Smooth muscle cell of the brain vasculature (primary cell): ENCODE data around the gene ZDHHC14.

ENCODE experiments used
- DNase-seq: peaks from one replicate; pipeline ENCODE4 v3.0.0-alpha.2; 2012; ENCODE audit warnings: low read depth, low spot score

Gene ZDHHC14

GRCh38 chr6:157596461-157596860, 215.5 kb downstream of the ZDHHC14 start:
- no peak for DNase-seq

- no peak for DNase-seq
These were observed 215.9 kb downstream of the ZDHHC14 start for GRCh38 chr6:157596886-157597285.

DNA sequence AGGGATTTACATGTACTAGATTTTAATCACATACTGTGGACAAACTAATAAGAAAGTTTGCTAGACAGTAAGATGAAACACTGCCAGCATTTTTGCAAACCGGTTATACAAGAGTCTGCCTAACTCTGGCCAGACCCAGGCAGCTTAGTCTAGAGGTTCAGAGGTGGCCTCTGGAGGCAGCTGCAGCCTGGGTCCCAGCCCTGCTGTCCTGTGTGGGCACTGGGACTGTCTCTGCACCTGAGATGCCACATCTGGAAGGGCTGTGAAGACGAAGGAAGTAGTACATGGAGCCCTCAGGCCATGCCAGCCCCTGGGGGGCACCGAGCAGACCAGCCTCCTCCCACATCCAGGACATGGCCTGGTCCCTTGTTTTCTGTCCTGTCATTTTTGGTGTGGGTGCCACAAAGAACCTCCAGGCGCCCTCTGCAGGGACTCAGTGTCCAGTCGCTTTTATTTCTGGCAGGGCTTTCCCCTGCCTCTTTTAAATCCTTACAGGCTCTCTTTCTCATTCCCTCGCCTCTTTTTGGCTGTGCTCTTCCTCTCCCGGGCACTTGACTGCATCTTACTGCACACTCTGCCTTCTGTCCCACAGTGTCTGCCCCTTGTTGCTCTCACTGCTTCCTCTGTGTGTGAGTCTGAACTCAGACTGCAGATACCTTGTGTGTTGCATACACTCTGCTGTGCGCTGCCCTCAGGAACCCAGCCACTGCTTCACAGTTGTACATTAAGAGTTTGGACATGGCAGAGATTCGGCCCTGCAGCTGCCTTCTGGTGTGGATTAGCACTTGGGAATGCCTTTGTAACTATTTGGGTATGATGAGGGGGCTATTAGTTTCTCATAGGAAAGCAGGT, 216.7 kb downstream of the ZDHHC14 start:
- no peak for DNase-seq

DNA sequence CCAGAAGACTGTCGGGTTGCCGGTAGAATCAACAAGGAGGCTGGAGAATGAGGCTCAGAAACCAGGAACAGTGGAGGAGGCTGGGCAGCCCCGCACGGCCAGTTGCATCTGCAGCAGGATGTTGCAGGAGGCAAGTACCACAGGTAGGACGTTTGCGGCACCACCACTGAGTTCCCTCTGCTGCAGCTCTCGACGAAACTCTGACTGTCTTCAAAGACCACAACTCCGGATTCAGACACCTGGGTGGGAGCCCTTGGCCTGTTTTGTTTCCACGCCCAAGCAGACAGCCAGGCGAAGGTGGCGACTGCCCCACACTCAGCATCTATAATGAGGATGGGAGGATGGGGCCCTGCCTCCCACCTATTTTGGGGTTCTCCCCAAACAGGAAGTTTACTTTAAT, 218.2 kb downstream of the ZDHHC14 start:
- no peak for DNase-seq

DNA sequence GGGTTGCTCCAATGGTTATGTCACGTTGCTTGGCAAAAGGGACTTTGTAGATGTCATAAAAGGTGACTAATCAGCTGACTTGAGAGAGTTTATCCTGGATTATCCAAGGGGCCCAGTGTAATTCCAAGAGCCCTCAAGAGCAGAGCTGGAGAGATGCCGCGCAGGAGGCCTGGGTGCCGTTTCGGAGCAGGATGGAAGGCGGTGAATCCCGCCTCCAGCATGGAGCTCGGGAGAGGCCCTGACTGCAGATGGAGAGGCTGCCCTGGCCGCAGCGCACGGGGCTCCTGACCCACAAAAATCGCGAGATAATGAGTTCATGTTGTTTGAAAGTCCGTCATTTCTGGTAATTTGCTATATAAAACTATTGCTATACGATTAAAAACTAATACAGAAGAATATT, 219.8 kb downstream of the ZDHHC14 start:
- no peak for DNase-seq

DNA sequence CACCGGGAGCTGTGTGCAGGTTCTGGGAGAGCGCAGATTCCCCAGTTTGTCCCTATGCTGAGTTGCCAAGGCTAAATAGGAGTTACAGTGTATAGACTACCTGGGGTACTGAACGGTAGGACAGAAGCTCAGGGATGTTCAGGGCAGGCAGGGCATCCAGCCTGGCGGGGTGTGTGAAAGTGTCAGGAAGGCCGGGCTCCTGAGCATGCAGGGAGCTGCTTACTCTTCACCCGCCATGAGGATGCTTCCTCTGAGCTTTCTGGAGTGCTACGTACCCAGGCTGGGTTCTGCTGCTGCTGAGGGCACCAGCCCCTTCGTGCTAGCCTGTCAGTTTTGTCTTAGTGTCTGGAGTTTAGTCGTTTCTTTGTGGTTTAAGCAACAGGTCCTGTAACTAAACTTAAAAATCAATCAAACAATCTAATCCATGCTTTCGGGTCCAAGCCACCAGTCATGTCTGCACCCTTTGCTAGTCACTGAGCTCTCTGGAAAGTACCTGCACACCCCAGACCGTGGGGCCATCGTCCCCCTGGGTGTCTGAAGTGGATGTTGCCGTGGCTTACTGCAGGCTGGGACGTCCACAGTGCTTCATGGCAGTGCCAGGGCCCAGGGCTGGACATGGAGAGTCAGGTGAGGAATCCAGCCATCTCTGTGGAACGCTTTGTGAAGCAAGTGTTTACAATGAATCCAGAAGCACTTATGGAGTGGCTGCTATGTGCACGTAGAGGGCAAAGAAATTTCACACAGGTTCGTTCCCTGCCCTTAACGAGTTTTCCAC, 221.7 kb downstream of the ZDHHC14 start:
- no peak for DNase-seq

DNA sequence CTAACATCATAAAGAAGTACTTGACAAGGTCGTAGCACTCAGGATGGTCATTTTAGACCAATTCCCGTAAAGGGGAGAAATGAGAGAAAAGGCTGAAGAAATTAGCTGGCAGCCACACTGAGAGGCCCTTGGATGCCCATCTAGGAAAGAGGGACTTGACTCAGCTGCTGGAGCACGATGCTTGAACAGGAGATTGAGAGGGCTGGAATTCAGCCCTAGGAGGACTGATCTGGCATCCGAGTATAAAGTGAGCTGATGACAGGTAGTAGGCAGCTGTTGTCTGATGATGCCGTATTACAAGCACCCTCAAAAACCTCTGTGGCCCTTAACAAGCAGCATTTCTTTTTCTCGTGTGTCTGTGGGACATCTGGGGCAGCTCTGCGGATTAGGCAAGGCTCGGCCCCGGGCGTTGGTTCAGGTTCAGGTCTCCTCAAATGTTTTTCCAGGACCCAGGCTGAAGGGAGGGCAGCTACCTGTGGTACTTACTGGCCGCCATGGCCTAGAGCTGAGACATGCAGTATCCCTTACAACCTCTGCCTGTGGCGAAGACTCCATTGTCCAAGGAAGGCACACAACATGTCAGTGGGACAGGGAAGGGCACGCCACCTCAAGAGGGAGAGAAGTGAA, 222.4 kb downstream of the ZDHHC14 start:
- DNase-seq, result no peak

- DNase-seq, result no peak
These were observed 223.0 kb downstream of the ZDHHC14 start for GRCh38 chr6:157603971-157604370.

DNA sequence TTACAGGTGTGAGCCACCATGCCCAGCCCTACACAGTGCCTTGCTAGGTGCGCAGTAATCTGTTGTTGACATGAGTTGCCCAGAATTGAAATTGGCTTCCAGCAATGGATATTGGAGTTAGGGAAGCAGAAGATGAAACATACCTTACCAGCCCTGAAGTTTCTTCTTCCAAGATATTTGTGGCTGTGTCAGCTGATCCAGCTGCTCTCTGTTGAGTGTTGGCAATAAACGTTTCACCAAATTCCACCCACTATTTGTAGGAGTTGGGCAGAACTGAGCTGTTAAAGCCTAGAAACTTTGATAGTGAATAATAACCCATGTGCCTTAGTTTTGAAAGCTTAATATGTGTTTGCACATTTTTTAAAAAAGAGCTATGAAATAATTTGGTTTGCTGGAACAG, 223.8 kb downstream of the ZDHHC14 start:
- DNase-seq, result no peak

- DNase-seq, result no peak
These were observed 224.5 kb downstream of the ZDHHC14 start for GRCh38 chr6:157605484-157605883.

DNA sequence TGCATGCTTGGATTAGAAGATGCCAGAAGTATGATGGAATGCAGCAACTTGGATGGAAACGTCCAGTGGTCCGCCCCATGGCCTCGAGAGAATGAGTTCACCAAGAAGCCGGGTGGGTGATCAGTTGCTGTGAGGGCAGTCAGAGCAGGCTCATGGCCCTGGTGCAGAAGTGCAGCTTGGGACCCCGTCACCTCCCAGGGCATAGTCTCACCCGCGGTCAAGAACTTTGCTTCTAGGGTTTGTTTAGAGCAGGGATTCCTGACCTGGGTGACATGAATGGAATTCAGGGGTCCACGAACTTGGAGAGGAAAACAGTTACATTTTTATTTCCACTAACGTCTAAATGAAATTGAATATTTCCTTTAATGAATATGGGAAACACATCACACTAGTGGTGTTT, 225.5 kb downstream of the ZDHHC14 start:
- no peak for DNase-seq

DNA sequence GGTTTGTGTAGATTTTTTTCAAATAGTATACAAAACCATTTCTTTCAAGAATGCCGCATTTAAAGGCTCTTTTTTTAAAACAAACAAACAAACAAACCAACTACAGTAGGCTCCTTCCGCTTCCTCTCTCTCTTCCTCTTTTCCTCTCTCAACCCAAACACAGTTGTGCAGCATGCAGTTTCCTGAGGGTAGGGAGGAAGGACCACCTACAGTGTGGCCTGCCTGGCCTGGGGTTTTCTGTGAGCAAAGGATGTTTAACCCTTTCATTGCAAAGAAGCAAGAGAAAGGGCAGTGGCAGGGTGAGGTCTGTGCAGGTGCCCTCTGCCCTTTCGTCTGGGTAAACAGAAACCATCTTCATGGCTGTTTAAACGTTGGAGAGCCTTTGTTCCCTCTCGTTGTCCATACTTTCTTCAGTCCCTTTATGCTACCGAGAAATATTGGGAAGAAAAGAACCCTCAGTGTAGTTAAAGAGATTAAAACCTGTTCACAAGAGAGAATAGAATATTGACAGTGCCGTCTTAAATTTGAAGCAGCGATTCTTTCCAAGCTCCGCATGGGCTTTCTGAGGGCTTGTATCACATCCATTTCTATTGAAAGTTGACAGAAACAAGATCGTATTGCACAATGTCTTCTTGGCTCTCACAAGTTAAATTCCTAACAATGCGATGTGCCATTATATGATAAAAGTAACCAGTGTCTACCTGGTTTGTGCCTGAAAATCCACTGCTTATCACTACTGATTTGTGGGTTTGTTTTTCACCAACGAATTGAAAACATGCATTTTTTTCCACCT, 226.5 kb downstream of the ZDHHC14 start:
- DNase-seq, result no peak

- no peak for DNase-seq
These were observed 227.5 kb downstream of the ZDHHC14 start for GRCh38 chr6:157608221-157609075.

DNA sequence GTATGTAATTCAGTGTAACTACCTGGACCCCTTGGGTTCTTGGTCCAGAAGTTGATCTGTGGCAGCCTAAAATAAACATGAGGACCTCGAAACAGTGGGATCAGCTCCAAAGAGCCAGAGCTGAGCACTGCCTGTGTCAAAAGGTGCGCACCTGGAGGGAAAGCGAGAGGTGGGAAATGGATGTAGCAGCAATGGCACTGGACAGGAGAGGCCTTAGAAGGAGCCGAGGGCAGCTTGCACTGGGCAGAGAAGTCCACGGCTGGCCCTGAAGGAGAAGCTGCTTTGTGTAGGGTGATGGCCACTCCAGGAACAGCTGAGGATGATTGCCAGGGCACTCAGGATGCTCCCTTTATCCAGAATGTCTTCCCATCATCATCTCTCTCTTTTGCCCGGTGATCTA, 228.1 kb downstream of the ZDHHC14 start:
- no peak for DNase-seq

DNA sequence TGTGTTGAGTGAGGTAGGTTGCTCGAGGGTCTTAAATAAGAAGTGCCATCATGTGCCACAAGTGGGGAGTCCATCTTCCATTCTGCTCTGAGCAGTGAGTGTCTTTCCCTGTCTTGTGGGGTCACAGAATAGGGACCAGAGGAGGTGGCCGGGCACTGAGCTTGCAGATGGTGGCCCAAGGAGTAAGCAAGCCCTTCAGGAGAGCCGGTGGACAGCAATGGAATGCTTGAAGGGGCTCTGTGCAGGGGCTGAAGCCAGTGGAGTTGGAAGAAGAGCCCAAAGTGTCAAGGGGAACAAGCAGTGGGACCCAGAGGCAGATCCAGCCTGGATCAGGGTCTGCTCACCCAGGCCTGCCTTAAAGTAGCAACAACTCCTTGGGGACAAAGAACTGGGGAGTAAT, 228.6 kb downstream of the ZDHHC14 start:
- DNase-seq, result no peak

- no peak for DNase-seq
These were observed 229.5 kb downstream of the ZDHHC14 start for GRCh38 chr6:157610451-157610999.

- DNase-seq, result no peak
These were observed 230.4 kb downstream of the ZDHHC14 start for GRCh38 chr6:157611406-157611805.

DNA sequence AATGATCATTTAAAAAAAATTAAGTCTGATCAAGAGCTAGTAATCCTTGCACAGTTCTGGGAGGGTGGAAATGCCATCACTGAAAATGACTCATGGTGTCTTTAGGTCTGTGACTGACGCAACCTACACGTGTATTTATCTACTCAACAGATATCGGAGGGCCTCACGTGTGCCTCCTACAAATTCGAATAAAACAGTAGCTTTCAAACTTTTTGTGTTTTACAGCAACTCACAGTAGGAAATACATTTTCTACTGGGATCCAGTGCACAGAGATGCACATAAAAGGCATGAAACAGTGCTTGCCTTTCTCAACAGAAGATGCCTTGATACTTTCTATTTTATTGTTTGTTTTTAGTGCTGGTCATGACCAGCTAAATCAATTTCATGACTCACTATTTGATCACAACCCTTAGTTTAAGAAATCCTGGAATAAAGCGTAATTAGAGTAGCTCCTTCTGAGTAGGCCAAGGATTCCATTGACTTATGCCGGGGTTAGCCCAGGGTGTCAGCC, 232.1 kb downstream of the ZDHHC14 start:
- DNase-seq, result peak; percentile 21

- DNase-seq, result no peak
These were observed 233.1 kb downstream of the ZDHHC14 start for GRCh38 chr6:157614026-157614568.

DNA sequence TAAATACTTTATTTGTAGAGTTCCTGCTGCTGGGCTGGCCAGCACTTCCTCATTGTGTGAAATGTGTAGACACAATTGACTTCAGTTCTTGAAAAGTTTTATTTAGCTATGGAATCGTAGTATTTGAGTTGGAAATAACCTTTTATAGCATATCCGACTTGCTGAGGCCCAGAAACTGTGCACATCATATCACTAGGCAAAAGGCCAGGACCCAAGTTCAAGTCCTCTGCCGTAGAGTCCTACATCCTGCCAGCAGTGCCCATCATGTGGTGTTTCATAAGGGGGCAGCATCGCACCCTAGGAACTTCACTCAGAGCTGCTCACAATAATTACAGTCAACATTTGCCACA, 234.4 kb downstream of the ZDHHC14 start:
- DNase-seq, result no peak
